ENCODE data around the gene TH.

DNA sequence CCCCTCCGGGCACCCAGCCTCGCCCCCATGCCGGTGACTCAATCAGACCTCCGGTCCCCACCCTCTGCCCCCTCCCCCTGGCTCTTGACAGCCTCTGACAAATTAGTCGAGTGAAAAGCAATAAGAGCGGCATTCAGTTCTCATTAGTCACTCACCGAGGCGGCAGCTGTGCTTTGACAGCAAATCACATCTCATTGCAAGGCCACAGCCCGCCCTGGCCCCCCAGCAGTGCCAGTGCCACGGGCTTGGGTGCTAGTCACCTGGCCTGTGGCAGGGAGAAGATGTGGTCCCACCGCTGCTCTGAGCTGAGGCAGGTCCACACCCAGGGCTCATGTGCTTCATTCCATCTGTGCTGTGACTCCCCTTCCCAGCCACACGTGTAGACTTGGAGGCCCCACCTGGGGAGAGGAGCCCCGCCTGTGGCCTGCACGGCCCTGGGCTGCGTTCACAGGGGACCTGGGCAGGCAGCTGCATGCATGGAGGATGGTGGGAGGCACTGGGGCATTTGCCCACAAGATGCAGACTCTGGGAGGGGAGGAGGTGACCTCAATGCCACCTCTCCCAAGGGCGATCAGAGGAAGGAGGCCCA lies 7.4 kb upstream of the TH start:
- TF ChIP-seq, protein P1, sequence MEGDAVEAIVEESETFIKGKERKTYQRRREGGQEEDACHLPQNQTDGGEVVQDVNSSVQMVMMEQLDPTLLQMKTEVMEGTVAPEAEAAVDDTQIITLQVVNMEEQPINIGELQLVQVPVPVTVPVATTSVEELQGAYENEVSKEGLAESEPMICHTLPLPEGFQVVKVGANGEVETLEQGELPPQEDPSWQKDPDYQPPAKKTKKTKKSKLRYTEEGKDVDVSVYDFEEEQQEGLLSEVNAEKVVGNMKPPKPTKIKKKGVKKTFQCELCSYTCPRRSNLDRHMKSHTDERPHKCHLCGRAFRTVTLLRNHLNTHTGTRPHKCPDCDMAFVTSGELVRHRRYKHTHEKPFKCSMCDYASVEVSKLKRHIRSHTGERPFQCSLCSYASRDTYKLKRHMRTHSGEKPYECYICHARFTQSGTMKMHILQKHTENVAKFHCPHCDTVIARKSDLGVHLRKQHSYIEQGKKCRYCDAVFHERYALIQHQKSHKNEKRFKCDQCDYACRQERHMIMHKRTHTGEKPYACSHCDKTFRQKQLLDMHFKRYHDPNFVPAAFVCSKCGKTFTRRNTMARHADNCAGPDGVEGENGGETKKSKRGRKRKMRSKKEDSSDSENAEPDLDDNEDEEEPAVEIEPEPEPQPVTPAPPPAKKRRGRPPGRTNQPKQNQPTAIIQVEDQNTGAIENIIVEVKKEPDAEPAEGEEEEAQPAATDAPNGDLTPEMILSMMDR (IDR thresholded peaks at IDR 0.05): no peak
- TF ChIP-seq POLR2A (IDR thresholded peaks at IDR 0.05): no peak

Data from ovary (tissue), 3 donors.